ENCODE data around the gene PNISR. TPM values are rescaled to one million over a fixed set of nuclear protein-coding genes. Genes with fewer than 3 reads are reported as not detected.

Gene PNISR
- total RNA-seq, 1 experiment from 2014 or later, result 134 TPM

- TF ChIP-seq CTCF (conservative IDR thresholded peaks at IDR 0.05), result no peak
- Mint-ChIP-seq H3K27ac (peak within 1 kb of the TSS; percentile 99 to 100 (median 99)), H3K27me3 (ENCODE audit: low read depth) (peaks cover 2% of the 10 kb centered on the region), H3K4me3 (peak within 1 kb of the TSS; percentile 96 to 97), H3K36me3 (ENCODE audit: insufficient read depth in 1 of 3, low read depth in 3 of 3) (peaks cover 0 to 13% (median 0%) of the 10 kb centered on the region in 3 experiments; a peak in 3 of 7 replicates), H3K9me3 (no peaks in the 10 kb centered on the region), H3K4me1 (peaks cover 0 to 5% of the 10 kb centered on the region in 2 experiments)
- H4K20me1 ChIP-seq (ENCODE audit: control insufficient read depth, insufficient read depth, insufficient read length), result no peaks in the 10 kb centered on the region
- H2BK20ac ChIP-seq (ENCODE audit: low read depth, low read length, poor library complexity, severe bottlenecking), result no peak within 1 kb of the TSS
- peak within 1 kb of the TSS; percentile 41 for H2AFZ ChIP-seq (ENCODE audit: low read length)
- H3T11ph ChIP-seq (ENCODE audit: low read length), result no peak within 1 kb of the TSS
- peak within 1 kb of the TSS; percentile 86 for H3K14ac ChIP-seq (ENCODE audit: insufficient read depth, low read length)
- peak within 1 kb of the TSS; percentile 58 for H3K4me2 ChIP-seq (ENCODE audit: insufficient read depth, insufficient read length, low read length)
- no peaks in the 10 kb centered on the region for H3K9me3 ChIP-seq (ENCODE audit: control insufficient read depth, low read depth, low read length)
- H3K27me3 ChIP-seq (ENCODE audit: insufficient read depth, low read length), result no peaks in the 10 kb centered on the region
- no peaks in the 10 kb centered on the region for H3K4me1 ChIP-seq (ENCODE audit: insufficient read depth, low read length)
- no peak within 1 kb of the TSS for H4K91ac ChIP-seq (ENCODE audit: insufficient read length, low read depth, low read length)
- WGBS (ENCODE audit: extremely low coverage, insufficient read length, low lambda C conversion rate), result no CpG with 5 or more reads among the region's 56 CpGs
- H3K27ac ChIP-seq (ENCODE audit: insufficient read length, low read depth, low read length), result peak within 1 kb of the TSS; percentile 47
- DNase-seq, result peak; percentile 94
- no peak within 1 kb of the TSS for H3K56ac ChIP-seq (ENCODE audit: insufficient read length, low read depth, low read length)
- H4K5ac ChIP-seq (ENCODE audit: insufficient read length, low read depth, low read length), result no peak within 1 kb of the TSS
- no peak within 1 kb of the TSS for H4K8ac ChIP-seq (replicated peaks; ENCODE audit: insufficient read length, low read depth, low read length)
- H3K18ac ChIP-seq (ENCODE audit: insufficient read length, low read depth, low read length), result peak within 1 kb of the TSS; percentile 91
- H2BK5ac ChIP-seq (ENCODE audit: insufficient read length, low read length), result no peak within 1 kb of the TSS
- no peaks in the 10 kb centered on the region for H3K23me2 ChIP-seq (ENCODE audit: insufficient read length, low read depth, low read length, poor library complexity, severe bottlenecking)
- H3K23ac ChIP-seq (ENCODE audit: insufficient read length, low read depth, low read length), result no peak within 1 kb of the TSS
- no peak within 1 kb of the TSS for H2AK5ac ChIP-seq (ENCODE audit: insufficient read length, low read length)
- H2BK15ac ChIP-seq (ENCODE audit: low read depth, low read length), result no peak within 1 kb of the TSS
- H3K79me2 ChIP-seq (ENCODE audit: insufficient read depth, low read length), result no peaks in the 10 kb centered on the region
- H2BK12ac ChIP-seq (ENCODE audit: insufficient read length, low read depth, low read length), result no peak within 1 kb of the TSS
- H3K4ac ChIP-seq (ENCODE audit: low read depth, low read length), result no peak within 1 kb of the TSS
- no peak within 1 kb of the TSS for H2BK120ac ChIP-seq (ENCODE audit: low read depth, low read length, poor library complexity, severe bottlenecking)
- no peaks in the 10 kb centered on the region for H3K79me1 ChIP-seq (ENCODE audit: insufficient read depth, low read depth, low read length, poor library complexity, severe bottlenecking)
- H3K9ac ChIP-seq (ENCODE audit: extremely low read depth, insufficient read length, low read length), result peak within 1 kb of the TSS; percentile 93
Observed at GRCh38 chr6:99393698-99394531, 31.2 kb downstream of the PNISR start, which contains the start of gene COQ3. Gene COQ3 (minus strand): TSS chr6:99394195. CDS start chr6:99394179, 16 bp downstream.

Measured in H9 (cell line).